Ascending aorta (tissue), 2 donors: ENCODE measurements around the gene SYCE3. TPM values are rescaled to one million over a fixed set of nuclear protein-coding genes. Genes with fewer than 3 reads are reported as not detected.

Experiments used
- DNase-seq, 2 donors: peaks; one replicate each; pipeline ENCODE4 v3.0.0-alpha.2; 2019; ENCODE audit warnings: low spot score in 2 of 2
- H3K27ac ChIP-seq, 2 donors: fragments of 200-600 bp; sonication (generic); one replicate each; pipeline ENCODE4 v1.5.1; 2016 to 2017; ENCODE audit warnings: mild to moderate bottlenecking in 1 of 2
- H3K27me3 ChIP-seq: fragments of 200-600 bp; sonication (generic); one replicate; pipeline ENCODE4 v1.5.1; 2017
- H3K36me3 ChIP-seq, 2 donors: fragments of 200-600 bp; sonication (generic); one replicate each; pipeline ENCODE4 v1.5.1; 2016
- H3K4me1 ChIP-seq, 2 donors: fragments of 200-600 bp; sonication (generic); one replicate each; pipeline ENCODE4 v1.5.1; 2016 to 2017; ENCODE audit warnings: mild to moderate bottlenecking in 1 of 2
- H3K4me3 ChIP-seq, 2 donors: fragments of 200-600 bp; sonication (generic); one replicate each; pipeline ENCODE4 v1.5.1; 2016 to 2017; ENCODE audit warnings: mild to moderate bottlenecking in 1 of 2
- H3K9me3 ChIP-seq, 2 donors: fragments of 200-600 bp; sonication (generic); one replicate each; pipeline ENCODE4 v1.5.1; 2016
- intact Hi-C: fragments of 100-400 bp; cut with DNase I; formaldehyde crosslinking; loops from one replicate; pipeline ENCODE4 v1.15.1; 2023
- total RNA-seq: library from RNA; depleted of rRNA; stranded (reverse); fragments of >200 nt; gene quantifications from one replicate; pipeline ENCODE4 v1.1.0, GENCODE V29; 2016
- TF ChIP-seq, protein P1 (sequence below), 3 experiments: fragments of 200-600 bp in 2 of 3; fragments of 450-650 bp in 1 of 3; sonication (generic) in 2 of 3; IDR thresholded peaks; one replicate each; pipeline ENCODE4 v1.5.1; 2016 to 2019; ENCODE audit warnings: antibody characterized with exemption in 3 of 3, mild to moderate bottlenecking in 1 of 3, moderate library complexity in 1 of 3

SYCE3 gene
- total RNA-seq, 1 donor from 2014 or later = not detected

DNA sequence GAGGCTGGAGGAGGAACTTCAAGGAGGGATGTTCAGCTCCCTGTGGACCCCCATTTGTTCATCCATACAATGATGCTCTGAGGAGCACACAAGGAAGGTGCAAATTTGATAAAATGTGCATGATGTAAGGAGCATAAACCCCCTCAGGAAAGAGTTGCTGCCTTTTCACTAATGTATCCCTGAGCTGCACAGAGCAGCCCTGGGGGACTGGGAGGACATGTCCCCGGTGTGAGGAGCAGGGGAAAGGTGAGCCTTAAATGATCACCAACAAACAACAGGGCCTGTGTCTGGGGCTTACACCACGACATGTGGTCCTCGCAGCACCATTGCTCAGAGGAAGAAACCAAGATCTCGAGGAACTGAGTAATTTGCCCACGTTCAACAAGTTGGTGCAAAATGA, 34.4 kb upstream of the SYCE3 start:
- TF ChIP-seq, protein P1, sequence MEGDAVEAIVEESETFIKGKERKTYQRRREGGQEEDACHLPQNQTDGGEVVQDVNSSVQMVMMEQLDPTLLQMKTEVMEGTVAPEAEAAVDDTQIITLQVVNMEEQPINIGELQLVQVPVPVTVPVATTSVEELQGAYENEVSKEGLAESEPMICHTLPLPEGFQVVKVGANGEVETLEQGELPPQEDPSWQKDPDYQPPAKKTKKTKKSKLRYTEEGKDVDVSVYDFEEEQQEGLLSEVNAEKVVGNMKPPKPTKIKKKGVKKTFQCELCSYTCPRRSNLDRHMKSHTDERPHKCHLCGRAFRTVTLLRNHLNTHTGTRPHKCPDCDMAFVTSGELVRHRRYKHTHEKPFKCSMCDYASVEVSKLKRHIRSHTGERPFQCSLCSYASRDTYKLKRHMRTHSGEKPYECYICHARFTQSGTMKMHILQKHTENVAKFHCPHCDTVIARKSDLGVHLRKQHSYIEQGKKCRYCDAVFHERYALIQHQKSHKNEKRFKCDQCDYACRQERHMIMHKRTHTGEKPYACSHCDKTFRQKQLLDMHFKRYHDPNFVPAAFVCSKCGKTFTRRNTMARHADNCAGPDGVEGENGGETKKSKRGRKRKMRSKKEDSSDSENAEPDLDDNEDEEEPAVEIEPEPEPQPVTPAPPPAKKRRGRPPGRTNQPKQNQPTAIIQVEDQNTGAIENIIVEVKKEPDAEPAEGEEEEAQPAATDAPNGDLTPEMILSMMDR (IDR thresholded peaks at IDR 0.05) = no peak
- H3K36me3 ChIP-seq = no peaks in the 10 kb centered on the region
- H3K27me3 ChIP-seq = peaks cover 10% of the 10 kb centered on the region

DNA sequence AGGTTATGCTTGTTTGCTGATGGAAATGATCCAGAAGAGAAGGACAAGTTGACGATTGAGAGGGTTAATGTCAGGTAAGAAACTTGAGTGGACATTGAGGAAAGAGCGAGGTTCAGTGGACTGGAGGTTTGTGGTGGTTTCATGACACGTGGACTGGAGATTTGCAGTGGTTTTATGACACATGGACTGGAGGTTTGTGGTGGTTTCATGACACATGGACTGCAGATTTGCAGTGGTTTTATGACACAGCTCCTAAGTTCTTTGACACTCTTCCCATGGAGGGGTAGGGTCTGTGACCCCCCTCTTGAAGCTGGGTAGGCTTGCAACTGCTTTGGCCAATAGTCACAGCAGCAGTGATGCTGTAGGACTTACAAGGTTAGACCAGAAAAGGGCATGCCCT, 32.5 kb upstream of the SYCE3 start:
- intact Hi-C loops = no loop called here
- Histone ChIP-seq H3K36me3 (no peaks in the 10 kb centered on the region), H3K27me3 (no peaks in the 10 kb centered on the region), H3K4me3 (no peak overlapping the region), H3K9me3 (no peaks in the 10 kb centered on the region), H3K4me1 (peaks cover 0 to under 1% of the 10 kb centered on the region in 2 donors), H3K27ac (no peak overlapping the region)
- TF ChIP-seq, protein P1 (IDR thresholded peaks at IDR 0.05) = no peak
- DNase-seq = no peak

More for the DNA sequence above, 34.4 kb upstream of the SYCE3 start:
- H3K27ac ChIP-seq = no peak overlapping the region
- no peaks in the 10 kb centered on the region for H3K9me3 ChIP-seq
- intact Hi-C loops = no loop called here
- peaks cover 4 to 6% of the 10 kb centered on the region in 2 donors for H3K4me1 ChIP-seq
- DNase-seq = no peak
- H3K4me3 ChIP-seq = no peak overlapping the region

DNA sequence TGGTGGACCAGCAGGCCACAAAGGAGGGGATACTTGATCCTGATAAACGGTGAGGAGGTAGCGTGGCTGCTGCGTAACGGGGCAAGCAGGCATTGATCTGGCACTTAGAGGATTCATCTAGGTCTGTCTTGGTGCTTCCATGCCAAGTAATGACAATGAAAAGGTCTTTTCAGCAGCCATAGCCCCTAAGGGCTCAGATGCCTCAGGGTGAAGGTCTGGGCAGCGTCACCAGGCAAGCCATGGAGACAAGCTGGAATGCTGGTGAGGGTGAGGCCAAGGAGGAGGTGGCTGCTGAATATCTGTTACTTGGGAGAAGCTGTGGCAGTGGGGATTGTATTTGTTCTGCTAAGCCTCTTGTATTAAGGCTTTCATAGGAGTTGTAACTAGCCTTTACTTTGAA, 24.7 kb upstream of the SYCE3 start:
- H3K9me3 ChIP-seq = no peaks in the 10 kb centered on the region
- no peaks in the 10 kb centered on the region for H3K27me3 ChIP-seq
- peaks cover 0 to 8% of the 10 kb centered on the region in 2 donors for H3K4me1 ChIP-seq
- TF ChIP-seq, protein P1 (IDR thresholded peaks at IDR 0.05) = no peak
- H3K36me3 ChIP-seq = no peaks in the 10 kb centered on the region
- no peak overlapping the region for H3K27ac ChIP-seq
- no peak overlapping the region for H3K4me3 ChIP-seq
- intact Hi-C loops = no loop called here
- DNase-seq = no peak

DNA sequence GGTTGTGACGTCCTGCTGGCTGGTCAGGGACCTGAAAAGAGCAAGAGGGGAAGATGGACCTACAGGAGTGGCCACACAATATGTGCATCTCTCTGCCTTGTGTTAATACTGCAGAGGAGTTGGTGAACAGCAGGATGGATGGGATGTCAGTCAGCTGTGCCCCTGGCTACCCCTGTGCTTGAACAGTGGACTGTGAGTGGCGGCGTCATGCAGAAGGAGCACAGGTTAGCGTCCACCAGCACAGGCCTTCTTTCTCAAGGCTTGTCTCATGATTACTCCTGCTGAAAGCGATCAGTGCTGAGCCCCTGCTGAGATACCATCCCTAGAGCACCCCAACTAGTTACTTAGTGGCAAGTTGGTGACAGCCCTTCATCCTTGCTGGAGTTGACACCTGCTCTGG, 23.7 kb upstream of the SYCE3 start:
- Histone ChIP-seq H3K4me1 (peaks cover 4 to 11% of the 10 kb centered on the region in 2 donors), H3K4me3 (no peak overlapping the region), H3K27me3 (no peaks in the 10 kb centered on the region), H3K9me3 (no peaks in the 10 kb centered on the region), H3K27ac (no peak overlapping the region), H3K36me3 (no peaks in the 10 kb centered on the region)
- intact Hi-C loops = no loop called here
- no peak for DNase-seq
- TF ChIP-seq, protein P1 (IDR thresholded peaks at IDR 0.05) = no peak

DNA sequence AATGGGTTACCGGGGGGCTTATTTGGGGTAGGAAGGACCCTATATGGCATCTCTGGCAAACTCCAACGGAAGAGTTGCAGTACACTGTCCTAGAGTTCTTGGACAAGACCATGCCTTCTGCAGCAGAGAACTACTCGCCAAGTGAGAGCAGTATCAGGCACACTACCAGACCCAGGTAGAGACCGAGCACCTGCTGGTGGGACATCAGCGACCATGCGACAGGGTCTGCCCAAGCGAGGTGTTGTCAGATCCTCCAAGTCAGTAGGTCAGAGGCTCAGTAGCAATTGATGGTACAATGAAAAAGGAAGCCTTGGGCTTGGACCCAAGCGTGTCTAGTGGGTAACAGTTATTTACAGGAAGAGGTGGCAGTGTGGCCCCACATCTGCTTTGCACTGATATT, 23.1 kb upstream of the SYCE3 start:
- Histone ChIP-seq H3K9me3 (no peaks in the 10 kb centered on the region), H3K4me1 (peaks cover 4 to 14% of the 10 kb centered on the region in 2 donors), H3K27ac (no peak overlapping the region), H3K4me3 (no peak overlapping the region), H3K27me3 (no peaks in the 10 kb centered on the region), H3K36me3 (peaks cover 0 to 5% of the 10 kb centered on the region in 2 donors)
- no peak for DNase-seq
- TF ChIP-seq, protein P1 (IDR thresholded peaks at IDR 0.05) = no peak
- intact Hi-C loops = no loop called here

DNA sequence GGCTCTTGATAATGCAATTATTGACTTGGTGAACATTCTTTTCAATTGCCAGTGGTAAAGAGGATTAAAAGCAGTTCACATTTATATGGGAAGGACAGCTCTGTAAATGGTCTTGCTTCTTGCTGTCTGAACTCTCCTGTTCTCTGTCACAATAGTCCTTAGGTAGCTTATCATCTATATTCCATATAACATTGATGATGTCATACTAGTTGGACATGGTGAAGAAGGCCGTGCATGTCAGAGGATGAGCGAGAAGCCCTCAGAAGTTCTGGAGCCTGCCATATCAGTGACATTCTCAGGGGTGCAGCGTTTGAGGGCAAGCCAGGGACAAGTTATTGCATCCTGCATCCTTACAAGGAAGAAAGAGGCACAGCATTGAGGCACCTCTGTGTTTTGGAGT, 22.5 kb upstream of the SYCE3 start:
- no peak overlapping the region for H3K4me3 ChIP-seq
- no peak for DNase-seq
- peaks cover 4 to 14% of the 10 kb centered on the region in 2 donors for H3K4me1 ChIP-seq
- peaks cover 0 to 5% of the 10 kb centered on the region in 2 donors for H3K36me3 ChIP-seq
- H3K27ac ChIP-seq = no peak overlapping the region
- H3K27me3 ChIP-seq = no peaks in the 10 kb centered on the region
- H3K9me3 ChIP-seq = no peaks in the 10 kb centered on the region
- TF ChIP-seq, protein P1 (IDR thresholded peaks at IDR 0.05) = no peak
- intact Hi-C loops = no loop called here
